Spleen (tissue), 11 donors: Measurements from ENCODE around the gene PEX12. TPM values are rescaled to one million over a fixed set of nuclear protein-coding genes. Genes with fewer than 3 reads are reported as not detected.

ENCODE experiments used
- DNase-seq: peaks from one replicate; pipeline ENCODE4 v3.0.0-alpha.2; 2020
- H3K27ac ChIP-seq, 8 donors: fragments of 200-600 bp; sonication (generic) in 7 of 8; 1 replicate in 4 of 8; 2 replicates in 4 of 8; pipeline versions ENCODE4 v1.5.0 to v1.8.0; 2016 to 2021; ENCODE audit warnings: inconsistent platforms in 4 of 8, mild to moderate bottlenecking in 4 of 8, moderate library complexity in 1 of 8
- H3K27me3 ChIP-seq, 7 donors: fragments of 200-600 bp; sonication (generic) in 6 of 7; replicated peaks in 1 of 7; 1 replicate in 4 of 7; 2 replicates in 3 of 7; pipeline versions ENCODE4 v1.5.0 to v1.8.0; 2016 to 2021; ENCODE audit warnings: inconsistent platforms in 3 of 7, mild to moderate bottlenecking in 1 of 7
- H3K36me3 ChIP-seq, 6 donors: fragments of 200-600 bp; sonication (generic) in 5 of 6; 1 replicate in 4 of 6; 2 replicates in 2 of 6; pipeline versions ENCODE4 v1.5.0 to v1.8.0; 2016 to 2021; ENCODE audit warnings: inconsistent platforms in 2 of 6
- H3K4me1 ChIP-seq, 6 donors: fragments of 200-600 bp; sonication (generic) in 5 of 6; 1 replicate in 3 of 6; 2 replicates in 3 of 6; pipeline versions ENCODE4 v1.5.0 to v1.8.0; 2016 to 2021; ENCODE audit warnings: inconsistent platforms in 3 of 6
- H3K4me3 ChIP-seq, 8 donors: fragments of 200-600 bp; sonication (generic) in 7 of 8; 1 replicate in 4 of 8; 2 replicates in 4 of 8; pipeline versions ENCODE4 v1.5.0 to v1.8.0; 2016 to 2021; ENCODE audit warnings: inconsistent platforms in 4 of 8, mild to moderate bottlenecking in 4 of 8, moderate library complexity in 2 of 8
- H3K9me3 ChIP-seq, 8 donors: fragments of 200-600 bp; sonication (generic) in 7 of 8; 1 replicate in 4 of 8; 2 replicates in 4 of 8; pipeline versions ENCODE4 v1.5.0 to v1.8.0; 2016 to 2021; ENCODE audit warnings: inconsistent platforms in 4 of 8
- CTCF ChIP-seq, 11 experiments: fragments of 200-600 bp in 7 of 11; fragments of 450-650 bp in 4 of 11; sonication (generic) in 4 of 11; IDR thresholded peaks in 8 of 11; conservative IDR thresholded peaks in 3 of 11; 1 replicate in 7 of 11; 2 replicates in 4 of 11; pipeline versions ENCODE4 v1.4.0 to v1.8.0; 2016 to 2021; ENCODE audit warnings: antibody characterized with exemption in 11 of 11, inconsistent platforms in 4 of 11, mild to moderate bottlenecking in 1 of 11
- POLR2A ChIP-seq, 3 donors: fragments of 450-650 bp; IDR thresholded peaks; one replicate each; pipeline ENCODE4 v1.5.1; 2017; ENCODE audit warnings: antibody characterized with exemption in 3 of 3, mild to moderate bottlenecking in 1 of 3
- POLR2AphosphoS5 ChIP-seq, 3 donors: sonication (generic); formaldehyde crosslinking; IDR thresholded peaks; one replicate each; pipeline ENCODE4 v1.5.1; 2017; ENCODE audit warnings: antibody characterized with exemption in 3 of 3
- WGBS, 5 donors: extraction: QIAGEN DNeasy Blood & Tissue Kit in 3 of 5; methylation state at CpG; one replicate each; pipeline versions ENCODE4 v1.1.5 to v1.1.7; 2013 to 2018; 5-methylcytosine and 5-hydroxymethylcytosine counted together
- intact Hi-C: fragments of 100-400 bp; cut with DNase I; formaldehyde crosslinking; loops from one replicate; pipeline ENCODE4 v1.15.0; 2023; ENCODE audit warnings: low total_unique reads
- polyA plus RNA-seq, 3 donors: library from polyadenylated mRNA; stranded (reverse); fragments of 200-250 nt; gene quantifications; one replicate each; pipeline ENCODE4 v1.2.1, GENCODE V29; 2013
- total RNA-seq, 7 donors: library from RNA; depleted of rRNA in 3 of 7; stranded (reverse); fragments of >200 nt in 3 of 7; fragmentation: NEBNext Ultra II Directional in 4 of 7; extraction: Animal tissue kit (Norgen Biotek cat#: 25700) in 4 of 7; gene quantifications; one replicate each; pipeline versions ENCODE4 v1.1.0 to v1.2.1, GENCODE V29; 2016 to 2021
- donor health status: healthy with polysubstance abuse.
- donor health status: DM: no; HTN: no; CAD: no; lungs with moderate emphysema.
- donor health status: DM: no; HTN: no; CAD: no.
- donor health status: Bipolar disorder and iron deficiency.
- donor health status: healthy.
- donor health status: DM: no; HTN: no; CAD: no.
- donor health status: DM: yes; HTN: yes; CAD: no.

PEX12 gene
- total and polyA plus RNA-seq, 10 donors: 2.7 to 7.8 (median 4.0) TPM

- intact Hi-C loops: no loop called here
- peaks cover 0 to 9% (median 0%) of the 10 kb centered on the region in 6 donors for H3K4me1 ChIP-seq
- H3K27me3 ChIP-seq: no peaks in the 10 kb centered on the region
- peaks cover 0 to 100% (median 75%) of the 10 kb centered on the region in 6 donors for H3K36me3 ChIP-seq
- WGBS, 5 donors: 83 to 98% (median 97%) methylated on average over 4 of the region's 4 CpGs
- no peak overlapping the region for H3K4me3 ChIP-seq
- TF ChIP-seq CTCF (IDR thresholded peaks at IDR 0.05 in 8 of 11, conservative IDR thresholded peaks at IDR 0.05 in 3 of 11): no peak
- no peak for TF ChIP-seq POLR2AphosphoS5 (IDR thresholded peaks at IDR 0.05)
- no peak for TF ChIP-seq POLR2A (IDR thresholded peaks at IDR 0.05)
- H3K9me3 ChIP-seq: no peaks in the 10 kb centered on the region
- no peak for DNase-seq
- H3K27ac ChIP-seq: no peak overlapping the region
Measured at GRCh38 chr17:35609831-35610230, 31.5 kb upstream of the PEX12 start.

GRCh38 chr17:35607239-35607847, 29.0 kb upstream of the PEX12 start:
- H3K27ac ChIP-seq: no peak overlapping the region
- peaks cover 0 to 100% (median 85%) of the 10 kb centered on the region in 6 donors for H3K36me3 ChIP-seq
- no peaks in the 10 kb centered on the region for H3K9me3 ChIP-seq
- TF ChIP-seq POLR2AphosphoS5 (IDR thresholded peaks at IDR 0.05) (no peak), POLR2A (IDR thresholded peaks at IDR 0.05) (no peak), CTCF (IDR thresholded peaks at IDR 0.05 in 8 of 11, conservative IDR thresholded peaks at IDR 0.05 in 3 of 11) (no peak)
- WGBS, 5 donors: 64 to 89% (median 79%) methylated on average over 3 of the region's 3 CpGs
- H3K4me1 ChIP-seq: no peaks in the 10 kb centered on the region
- intact Hi-C loops: no loop called here
- no peaks in the 10 kb centered on the region for H3K27me3 ChIP-seq
- H3K4me3 ChIP-seq: no peak overlapping the region
- no peak for DNase-seq

- TF ChIP-seq CTCF (IDR thresholded peaks at IDR 0.05 in 8 of 11, conservative IDR thresholded peaks at IDR 0.05 in 3 of 11): no peak
- no peak for TF ChIP-seq POLR2A (IDR thresholded peaks at IDR 0.05)
- TF ChIP-seq POLR2AphosphoS5 (IDR thresholded peaks at IDR 0.05): no peak
- H3K9me3 ChIP-seq: no peaks in the 10 kb centered on the region
- 89 to 94% (median 90%) methylated on average over 2 of the region's 2 CpGs for WGBS, 5 donors
Measured at GRCh38 chr17:35605678-35606077, 27.3 kb upstream of the PEX12 start.

GRCh38 chr17:35603674-35604073, 25.3 kb upstream of the PEX12 start:
- intact Hi-C loops: no loop called here
- H3K4me3 ChIP-seq: no peak overlapping the region
- DNase-seq: no peak
- H3K9me3 ChIP-seq: no peaks in the 10 kb centered on the region
- no peak overlapping the region for H3K27ac ChIP-seq
- 88 to 96% (median 92%) methylated on average over 7 of the region's 7 CpGs for WGBS, 5 donors
- peaks cover 3 to 100% (median 85%) of the 10 kb centered on the region in 6 donors for H3K36me3 ChIP-seq
- TF ChIP-seq CTCF (IDR thresholded peaks at IDR 0.05 in 8 of 11, conservative IDR thresholded peaks at IDR 0.05 in 3 of 11) (no peak), POLR2AphosphoS5 (IDR thresholded peaks at IDR 0.05) (no peak), POLR2A (IDR thresholded peaks at IDR 0.05) (no peak)
- H3K4me1 ChIP-seq: no peaks in the 10 kb centered on the region
- H3K27me3 ChIP-seq: no peaks in the 10 kb centered on the region

More at GRCh38 chr17:35605678-35606077, 27.3 kb upstream of the PEX12 start:
- no peak overlapping the region for H3K27ac ChIP-seq
- H3K4me1 ChIP-seq: no peaks in the 10 kb centered on the region
- H3K27me3 ChIP-seq: no peaks in the 10 kb centered on the region
- no peak for DNase-seq
- no peak overlapping the region for H3K4me3 ChIP-seq
- H3K36me3 ChIP-seq: peaks cover 0 to 100% (median 85%) of the 10 kb centered on the region in 6 donors
- intact Hi-C loops: no loop called here
